Suppressor macrophage (primary cell): ENCODE results near the gene CPE.
A peak's percentile ranks its signal among the peaks of the same experiment; 100 is the strongest.
"Not testable (repeated sequence)": the region's sequence is repeated elsewhere in the genome, so short reads cannot be mapped to it uniquely, and the experiment has no call there.

Source experiments
- DNase-seq, 4 experiments: peaks; one replicate each; pipeline ENCODE4 v3.0.0-alpha.2; 2020 to 2022

CPE gene

DNA sequence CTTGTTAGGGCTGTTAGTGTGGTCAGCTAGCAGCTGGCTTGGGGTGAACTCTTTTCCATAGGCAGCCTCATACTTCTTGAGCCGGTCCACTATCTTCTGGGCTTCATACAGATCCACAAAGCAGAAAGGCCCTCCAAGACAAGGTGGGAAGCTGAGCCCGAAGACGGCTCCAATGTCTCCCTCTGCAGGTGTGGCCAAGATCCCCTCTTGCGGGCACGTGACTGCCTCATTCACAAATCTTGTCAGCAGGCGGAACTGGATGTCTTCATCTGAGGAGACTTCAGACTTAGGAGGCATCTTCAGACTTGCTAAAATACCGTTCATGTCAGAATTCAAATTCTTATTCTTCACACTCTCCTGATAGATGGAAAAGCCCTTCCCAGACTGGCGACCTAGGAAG, 25.3 kb downstream of the CPE start:
- DNase-seq: no peak

DNA sequence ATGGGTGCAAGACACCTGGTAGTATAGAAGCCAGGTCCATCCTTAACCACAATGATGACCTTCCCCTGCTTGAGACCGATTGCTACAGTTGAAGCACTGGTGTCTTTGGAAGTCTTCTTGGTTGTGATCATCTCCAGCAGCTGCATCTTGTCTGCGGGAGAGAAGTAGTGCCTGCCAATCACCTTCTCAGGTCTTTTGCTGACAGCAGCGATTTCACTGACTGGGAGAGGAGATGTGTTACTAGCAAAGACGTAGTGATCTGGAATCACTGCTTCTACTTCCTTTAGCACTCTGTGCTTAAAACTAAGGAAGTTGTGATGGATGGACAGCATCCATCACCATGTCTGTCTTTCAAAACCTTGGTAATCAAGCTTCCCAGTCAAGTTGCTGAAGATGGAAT, 25.9 kb downstream of the CPE start:
- no peak for DNase-seq

DNA sequence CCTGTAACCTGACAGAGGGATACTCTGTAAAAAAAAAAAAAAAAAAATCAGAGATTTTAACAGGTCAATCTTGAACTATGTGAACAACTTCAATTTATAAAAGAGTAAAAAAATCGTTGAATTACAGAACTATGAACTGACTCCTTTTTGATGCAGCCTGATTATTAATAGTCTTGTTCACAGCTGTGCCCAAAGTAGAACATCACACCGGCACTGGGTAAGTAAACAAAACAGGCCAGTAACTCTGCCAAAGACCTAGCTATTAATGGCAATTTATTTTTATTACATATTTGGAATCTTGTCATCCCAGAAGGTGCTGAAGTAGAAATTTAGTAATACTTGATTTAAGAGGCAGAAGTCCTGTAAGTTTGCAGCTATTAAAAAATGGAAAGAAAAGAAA, 31.4 kb downstream of the CPE start:
- DNase-seq: no peak

DNA sequence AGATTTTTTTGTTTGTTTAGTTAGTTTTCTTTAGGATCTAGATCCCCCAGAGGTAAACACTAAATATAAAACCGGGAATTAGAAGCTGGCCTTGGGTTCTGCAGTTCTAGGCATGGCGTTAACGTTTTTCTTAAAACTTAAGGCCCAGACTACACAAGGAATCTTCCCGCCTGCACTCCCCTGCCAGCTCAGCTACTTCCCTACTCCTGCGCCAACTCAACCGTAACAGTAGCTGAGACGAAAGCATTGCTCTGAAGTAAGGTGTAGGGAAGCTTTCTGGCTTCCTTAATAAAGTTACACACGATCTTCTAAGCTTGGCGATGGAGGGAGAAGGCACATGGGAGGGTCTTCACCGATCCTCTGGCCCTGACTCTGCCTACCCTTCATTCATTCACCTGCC, 37.1 kb downstream of the CPE start:
- no peak for DNase-seq

DNA sequence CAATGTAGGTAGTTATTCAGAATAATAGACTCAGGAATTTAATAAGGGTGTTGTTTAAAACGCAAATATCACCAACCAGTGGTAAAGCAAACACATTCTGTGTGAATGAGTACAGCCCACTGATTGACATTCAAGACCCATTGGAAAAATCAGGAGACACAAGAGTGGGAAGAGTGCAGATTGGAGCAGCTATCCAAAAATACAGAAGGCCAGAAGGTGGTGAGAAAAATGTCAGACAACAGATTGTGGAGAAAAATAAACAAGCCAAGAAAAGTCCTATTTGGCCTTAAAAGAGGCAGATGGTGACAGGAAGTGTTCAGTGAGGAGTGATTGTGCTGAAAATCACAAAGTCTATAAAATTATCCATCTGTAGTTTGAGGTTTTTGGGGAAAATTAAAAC, 39.3 kb downstream of the CPE start:
- DNase-seq: no peak

DNA sequence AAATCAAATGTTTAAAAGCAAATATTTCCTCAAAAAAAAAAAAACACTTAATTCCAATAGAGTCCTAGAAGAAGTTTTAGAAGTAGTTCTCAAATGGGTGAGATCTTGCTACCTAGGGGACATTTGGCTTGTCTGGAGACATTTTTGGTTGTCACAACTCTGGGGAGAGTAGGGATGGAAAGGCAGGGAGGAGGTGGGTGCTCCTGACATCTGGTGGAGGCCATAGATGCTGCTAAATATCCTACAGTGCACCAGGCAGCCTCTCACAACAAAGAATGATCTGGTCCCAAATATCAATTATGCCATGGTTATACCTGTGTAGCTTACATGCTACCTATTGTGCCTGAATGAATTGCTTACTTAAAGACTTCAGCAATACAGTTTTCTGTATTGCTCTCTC, 46.8 kb downstream of the CPE start:
- no peak for DNase-seq

DNA sequence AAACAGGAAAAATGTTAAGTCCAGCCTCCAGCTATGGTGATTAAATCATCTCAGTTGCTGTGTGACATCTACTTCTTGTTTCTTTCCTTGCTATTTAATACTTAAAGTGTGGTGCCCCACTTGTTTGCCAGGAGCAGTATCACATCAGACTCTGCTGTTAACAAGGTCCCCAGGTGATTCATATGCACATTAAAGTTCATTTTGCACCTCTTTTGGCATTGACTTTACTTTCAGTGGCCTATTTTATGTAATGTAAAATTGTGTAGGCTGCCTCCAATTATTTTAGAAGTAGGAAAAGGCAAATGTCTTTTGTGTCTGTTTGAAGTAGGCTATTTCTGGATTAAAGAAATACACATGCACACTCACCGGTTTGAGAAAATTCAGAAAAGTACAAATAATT, 47.5 kb downstream of the CPE start:
- DNase-seq: peak in 1 of 4 experiments; percentile 3

DNA sequence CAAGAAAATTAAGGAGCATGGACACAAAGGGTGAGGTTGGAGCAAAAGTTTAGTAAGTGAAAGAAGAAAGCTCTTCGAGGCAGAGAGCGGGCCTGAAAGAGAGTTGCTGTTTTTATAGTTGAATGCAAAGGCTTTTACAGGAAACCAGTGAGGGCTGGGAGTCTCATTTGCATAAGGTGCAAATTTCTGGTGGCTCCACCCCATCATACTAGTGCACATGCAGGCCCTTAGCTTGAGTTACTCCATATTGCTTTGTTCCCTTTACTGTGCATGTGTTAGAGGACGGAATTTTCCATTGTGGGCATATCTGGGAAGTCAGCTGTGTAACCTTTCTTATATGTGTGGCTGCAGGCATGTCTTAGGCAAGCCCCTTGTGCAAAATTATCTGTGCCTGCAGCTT, 48.0 kb downstream of the CPE start:
- no peak for DNase-seq

DNA sequence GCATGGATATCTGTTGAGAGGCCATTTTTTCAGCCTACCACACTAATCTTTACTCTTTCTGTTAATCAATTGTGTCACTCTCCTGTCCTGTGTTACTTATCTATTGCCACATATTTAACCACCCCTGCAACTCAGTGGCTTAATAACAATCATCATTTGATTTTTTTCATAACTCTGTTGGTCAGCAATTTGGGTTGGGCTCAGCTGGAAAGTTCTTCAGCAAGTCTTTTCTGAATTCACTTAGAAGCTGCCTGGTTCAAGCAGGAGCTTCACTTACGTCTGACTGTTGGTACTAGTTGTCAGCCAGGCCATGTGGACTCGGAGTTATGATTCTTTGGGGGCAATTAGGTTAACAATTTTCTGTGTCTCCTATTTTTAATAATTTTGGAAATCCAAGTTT, 50.1 kb downstream of the CPE start:
- DNase-seq: no peak

DNA sequence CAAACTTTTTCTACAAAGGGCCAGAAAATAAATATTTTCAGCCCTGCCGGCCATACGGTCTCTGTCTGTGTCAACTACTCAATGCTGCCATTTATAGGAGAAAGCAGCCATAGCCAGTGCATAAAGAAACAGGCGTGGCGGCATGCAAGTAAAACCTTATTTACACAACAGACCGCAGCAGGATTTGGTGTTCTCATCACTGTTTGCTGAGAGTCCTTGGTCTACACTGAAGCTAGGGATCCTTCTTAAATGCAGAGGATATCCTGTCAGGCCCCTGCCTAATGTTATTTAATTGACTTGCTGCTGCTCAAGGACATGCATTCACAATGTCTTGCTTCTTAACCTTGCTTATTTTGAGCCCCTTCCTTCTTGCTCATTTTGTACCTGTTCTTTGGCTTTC, 54.7 kb downstream of the CPE start:
- DNase-seq: no peak

DNA sequence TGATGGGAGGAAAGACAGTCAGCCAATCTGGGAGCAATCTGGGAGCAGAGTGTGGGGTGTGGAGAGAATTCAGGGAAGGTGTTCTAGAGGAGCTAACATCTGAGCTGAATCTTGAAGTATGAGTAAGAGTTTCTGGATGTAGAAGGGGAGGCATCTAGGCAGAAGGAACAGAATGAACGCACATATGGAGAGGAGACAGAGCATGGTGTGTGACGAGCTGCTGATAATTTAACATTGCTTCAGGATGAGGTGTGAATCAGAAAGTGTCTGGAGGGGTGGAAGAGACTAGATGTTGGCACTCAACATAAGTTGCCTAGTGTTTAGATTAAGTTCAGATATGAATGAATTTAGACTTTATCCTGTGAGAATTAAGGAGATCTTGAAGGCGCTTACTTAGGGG, 58.9 kb downstream of the CPE start:
- no peak for DNase-seq

DNA sequence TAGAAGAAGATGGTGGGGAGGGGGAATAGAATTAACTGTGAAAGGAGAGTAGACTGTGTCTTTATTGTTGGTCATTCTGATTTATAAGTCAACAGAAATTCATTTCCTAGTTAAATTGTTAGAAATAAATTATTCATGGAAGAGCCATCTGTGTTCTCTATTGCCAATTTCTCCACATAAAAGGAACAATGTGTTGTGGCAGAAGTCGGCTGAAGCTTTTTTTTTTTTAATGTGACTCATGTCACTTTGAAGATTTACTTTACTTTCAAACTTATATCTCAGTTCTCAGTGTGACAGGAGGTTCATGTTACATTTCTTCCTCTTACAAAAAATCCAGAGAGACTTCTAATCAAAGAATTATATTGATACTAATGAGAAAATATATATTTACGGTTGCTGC, 60.5 kb downstream of the CPE start:
- no peak for DNase-seq

DNA sequence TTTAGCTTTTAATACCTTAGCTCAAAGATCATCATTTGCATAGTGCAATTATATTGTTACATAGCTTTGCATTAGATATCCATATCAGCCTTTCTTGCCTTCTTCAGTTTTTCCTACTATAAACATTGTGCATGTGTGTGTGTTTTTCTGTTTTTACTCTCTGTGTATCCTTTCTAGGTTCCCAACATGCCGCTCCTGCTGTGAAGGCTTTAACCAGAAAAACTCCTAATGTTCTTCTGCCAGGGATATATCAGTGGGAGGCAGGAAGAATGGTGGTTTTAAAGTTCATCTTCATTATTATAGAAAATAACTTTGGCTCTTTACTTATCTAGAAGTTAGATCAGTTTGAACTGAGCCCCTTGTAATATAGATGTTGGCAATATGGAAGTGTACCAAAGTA, 61.2 kb downstream of the CPE start:
- DNase-seq: no peak

DNA sequence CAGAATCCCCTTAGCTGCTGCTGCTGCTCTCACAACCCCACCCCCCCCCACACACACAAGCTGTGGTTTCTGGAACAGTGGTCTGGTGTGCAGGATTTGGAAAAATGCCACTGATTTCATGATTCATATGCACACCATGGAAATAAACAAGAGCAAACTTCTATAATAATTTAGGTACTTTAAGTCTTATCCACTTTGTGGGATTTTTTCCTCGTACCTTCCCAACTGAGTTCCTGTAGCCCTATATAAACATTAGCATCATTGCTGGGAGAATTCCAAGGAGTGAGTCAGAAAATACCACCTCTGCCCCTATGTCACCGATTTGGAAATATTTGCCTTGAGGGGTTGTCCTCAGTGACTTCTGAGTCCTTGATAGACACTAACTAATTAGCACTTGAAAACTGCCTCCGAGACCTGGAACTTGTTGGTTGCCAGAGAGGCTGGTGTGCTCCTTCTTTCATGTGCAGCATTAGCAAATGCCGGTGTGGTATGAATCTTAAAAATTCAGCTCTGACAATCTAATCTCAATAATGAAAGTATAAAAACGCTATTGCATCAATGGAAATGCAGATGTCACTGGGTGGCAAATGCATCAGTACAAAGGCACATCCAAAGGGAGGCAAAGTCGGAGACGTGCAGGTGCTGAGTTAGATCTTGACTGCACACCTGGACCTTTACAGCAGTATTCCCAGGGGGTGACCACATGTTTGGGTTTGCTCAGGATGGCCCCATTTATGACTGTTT, 61.8 kb downstream of the CPE start:
- no peak for DNase-seq

DNA sequence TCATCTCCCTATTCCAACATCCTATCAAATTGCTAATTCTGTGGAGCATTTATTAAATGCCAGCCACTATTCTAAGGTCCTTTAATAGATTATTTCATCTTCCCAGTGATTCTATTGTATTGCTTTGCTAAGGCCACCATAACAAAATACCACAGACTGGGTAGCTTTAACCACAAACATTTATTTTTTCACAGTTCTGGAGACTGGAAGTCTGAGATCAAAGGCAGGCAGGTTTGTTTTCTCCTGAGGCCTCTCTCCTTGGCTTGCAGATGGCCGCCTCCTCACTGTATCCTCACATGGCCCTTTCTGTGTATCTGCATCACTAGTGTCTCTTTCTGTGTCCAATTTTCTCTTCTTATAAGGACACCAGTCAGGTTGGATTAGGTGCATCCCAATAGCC, 64.5 kb downstream of the CPE start:
- DNase-seq: no peak

DNA sequence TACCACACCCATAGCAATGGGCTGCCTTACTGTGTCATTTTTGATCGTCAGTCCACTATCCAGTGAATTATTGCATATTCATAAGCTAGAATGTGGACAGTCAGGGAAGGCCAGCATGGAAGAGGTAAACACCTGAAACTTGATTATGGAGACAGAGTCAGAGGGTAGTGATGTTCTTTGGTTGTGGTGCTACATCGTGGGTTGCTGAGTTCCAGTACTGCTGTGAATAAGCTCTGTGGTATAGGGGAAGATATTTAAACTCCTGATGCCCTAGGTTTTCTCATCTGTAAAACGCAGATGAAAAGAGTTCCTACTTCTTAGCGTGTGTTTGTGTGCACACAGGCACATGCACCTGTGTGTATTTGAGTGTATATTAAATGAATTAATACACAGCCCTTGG, 69.9 kb downstream of the CPE start:
- DNase-seq: no peak

DNA sequence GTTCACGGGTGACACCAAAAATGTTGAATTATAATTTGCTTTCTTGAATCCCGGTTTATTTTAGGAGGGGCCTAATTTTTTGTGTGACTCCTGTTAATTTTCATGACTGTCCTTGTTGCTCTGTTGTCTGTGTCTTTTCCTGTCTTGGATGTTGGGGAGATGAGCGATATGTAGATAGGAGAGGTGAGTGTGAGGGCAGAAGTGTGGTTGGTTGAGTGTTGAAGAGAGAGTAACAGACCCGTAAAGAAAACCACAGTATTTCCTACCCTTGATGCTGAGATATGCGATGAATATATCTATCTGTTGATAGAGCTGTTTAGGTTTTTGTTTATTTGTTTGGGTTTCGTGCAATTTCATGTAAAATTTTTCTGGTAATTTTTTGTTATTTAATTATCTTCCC, 70.5 kb downstream of the CPE start:
- no peak for DNase-seq

DNA sequence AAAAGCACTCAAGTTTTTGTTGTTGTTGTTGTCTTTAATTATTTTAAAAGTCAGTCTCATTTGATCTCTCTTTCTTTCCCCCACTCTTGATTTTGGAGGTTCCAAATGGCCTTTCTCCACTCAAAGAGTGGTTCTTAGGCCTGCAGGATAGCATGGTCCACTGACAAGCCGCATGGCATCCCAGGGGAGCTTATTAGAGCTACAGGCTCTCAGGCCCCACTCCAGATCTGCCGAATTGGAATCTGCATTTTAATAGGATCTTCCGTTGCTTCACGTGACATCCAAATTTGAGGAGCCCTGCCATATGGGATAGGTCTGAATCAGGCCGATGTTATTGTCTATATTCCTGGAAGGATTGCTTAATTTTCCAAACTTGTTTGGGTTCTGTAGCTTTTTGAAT, 72.1 kb downstream of the CPE start:
- DNase-seq: no peak

DNA sequence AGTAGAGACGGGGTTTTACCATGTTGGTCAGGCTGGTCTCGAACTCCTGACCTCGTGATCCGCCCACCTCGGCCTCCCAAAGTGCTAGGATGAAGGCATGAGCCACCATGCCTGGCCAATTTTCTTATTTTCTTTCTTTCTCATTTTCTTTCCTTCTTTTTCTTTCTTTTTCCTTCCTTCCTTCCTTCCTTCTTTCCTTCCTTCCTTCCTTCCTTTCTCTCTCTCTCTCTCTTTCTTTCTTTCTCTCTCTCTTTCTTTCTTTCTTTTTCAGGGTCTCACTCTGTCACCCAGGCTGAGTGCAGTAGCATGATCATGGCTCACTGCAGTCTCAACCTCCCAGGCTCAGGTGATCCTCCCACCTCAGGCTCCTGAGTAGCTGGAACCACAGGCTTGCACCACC, 74.3 kb downstream of the CPE start:
- not testable (repeated sequence) for DNase-seq

DNA sequence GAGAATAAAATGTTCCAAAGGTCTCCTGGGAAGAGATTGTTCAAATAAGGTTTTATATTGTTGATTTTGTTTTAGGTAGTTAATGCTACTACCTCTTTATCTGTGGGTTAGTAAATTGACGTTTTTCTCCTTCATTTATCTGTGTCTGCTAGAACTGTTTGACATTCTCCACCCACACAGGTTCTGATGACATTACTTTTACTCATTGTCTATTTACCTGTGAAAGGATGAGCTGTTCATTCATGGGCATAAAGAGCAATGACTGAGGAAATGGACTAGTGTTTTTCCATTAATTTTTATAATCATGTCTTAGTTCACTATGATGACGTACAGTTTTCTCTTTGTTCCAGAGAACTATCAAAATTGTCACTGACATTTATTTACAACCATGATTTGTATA, 75.6 kb downstream of the CPE start:
- no peak for DNase-seq

DNA sequence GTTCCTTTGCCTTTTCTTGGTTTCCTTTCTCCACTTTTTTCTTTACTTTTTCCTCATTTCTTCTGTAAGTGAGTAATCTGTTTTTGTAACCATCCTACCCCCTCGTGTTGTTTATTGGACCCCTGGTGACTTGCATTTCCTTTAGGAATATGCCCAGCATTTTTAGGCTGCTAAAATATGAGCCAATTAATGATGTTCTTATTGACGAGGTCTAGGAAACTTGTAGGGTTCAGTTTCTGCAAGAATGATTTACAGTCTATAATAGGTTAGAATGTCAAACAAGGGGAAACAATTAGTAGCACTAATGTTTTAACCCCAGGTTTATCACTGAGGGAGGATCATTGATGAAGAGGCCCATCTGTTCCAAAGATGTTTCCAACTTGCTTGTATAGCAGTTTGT, 79.0 kb downstream of the CPE start:
- no peak for DNase-seq

DNA sequence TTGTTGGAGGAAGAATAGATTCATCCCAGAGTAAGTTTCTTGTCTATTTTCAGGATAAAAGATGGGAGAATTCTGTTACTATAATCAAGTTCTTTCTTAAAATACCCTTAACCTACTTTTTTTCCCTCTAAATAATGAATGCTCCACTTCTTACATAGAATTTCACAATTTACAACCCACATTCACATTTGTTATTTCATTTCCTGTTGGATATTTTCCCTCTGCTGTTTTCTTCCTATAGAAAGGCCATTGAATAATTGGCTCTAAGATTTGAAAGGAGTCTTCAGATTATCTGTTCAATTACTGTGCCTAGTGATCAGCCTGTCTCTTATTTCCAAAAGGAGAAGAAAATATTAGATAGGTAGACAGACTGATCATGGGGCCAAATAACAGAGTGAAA, 79.7 kb downstream of the CPE start:
- DNase-seq: peak in 2 of 4 experiments; percentile 7 to 23

DNA sequence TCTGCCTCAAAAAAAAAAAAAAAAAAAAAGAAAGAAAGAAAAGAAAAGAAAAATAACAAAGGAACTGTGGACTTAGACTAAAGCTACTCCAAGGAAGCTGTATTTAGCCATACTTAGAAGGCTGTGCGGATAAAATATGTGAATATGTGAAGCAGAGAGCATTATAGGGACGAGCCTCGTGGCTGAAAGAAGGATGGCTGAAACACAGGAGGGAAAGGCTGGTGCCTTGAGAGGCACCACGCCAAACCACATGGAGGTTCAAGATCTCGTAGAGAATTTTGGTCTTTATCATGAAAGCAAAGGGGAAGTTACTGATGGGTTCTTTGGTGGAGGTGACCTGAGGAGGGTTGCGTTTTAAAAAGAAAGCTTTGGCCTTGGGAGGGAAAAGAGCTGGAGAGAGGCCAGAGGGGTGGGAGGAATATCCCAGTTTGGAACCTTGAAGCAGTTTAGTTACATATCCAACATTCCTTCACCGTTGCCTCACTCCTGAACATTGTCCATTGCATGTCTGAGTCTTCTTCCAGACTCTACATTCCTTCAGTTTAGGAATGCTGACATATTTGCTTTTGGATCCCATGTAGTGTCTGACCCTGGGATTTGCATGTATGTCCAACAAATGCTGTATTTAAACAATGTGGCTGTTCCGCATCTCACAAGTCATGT, 82.5 kb downstream of the CPE start:
- DNase-seq: no peak

DNA sequence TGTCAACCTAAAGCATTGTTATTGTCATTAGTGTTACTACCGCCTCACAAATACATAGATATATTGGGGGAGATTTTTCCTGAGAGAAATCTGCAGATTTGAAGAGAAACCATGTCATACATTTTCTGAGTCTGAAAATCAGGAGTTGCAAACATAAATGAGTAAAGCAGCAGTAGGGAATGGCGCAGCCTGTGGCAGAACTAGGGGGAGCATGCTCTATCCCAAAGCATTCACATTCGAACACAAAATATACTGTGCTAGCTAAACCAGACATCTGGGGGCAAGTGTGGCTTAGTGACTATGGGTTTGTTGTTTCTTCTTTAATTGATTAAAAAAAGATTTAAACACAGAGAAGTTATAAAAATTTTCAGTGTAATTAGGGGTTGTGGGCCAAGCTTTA, 83.2 kb downstream of the CPE start:
- no peak for DNase-seq

DNA sequence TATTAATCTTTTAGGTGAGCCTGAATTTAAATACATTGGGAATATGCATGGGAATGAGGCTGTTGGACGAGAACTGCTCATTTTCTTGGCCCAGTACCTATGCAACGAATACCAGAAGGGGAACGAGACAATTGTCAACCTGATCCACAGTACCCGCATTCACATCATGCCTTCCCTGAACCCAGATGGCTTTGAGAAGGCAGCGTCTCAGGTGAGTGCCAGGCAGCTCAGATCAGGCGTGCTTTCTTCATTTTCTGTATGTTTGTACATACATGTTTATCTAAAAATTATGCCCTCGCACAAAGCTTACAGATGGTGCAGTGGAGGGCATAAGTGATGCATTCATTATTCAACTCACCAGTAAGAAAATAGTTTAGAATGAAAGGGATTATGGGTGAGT, 85.6 kb downstream of the CPE start:
- DNase-seq: no peak
